HG03280 (cell line): ENCODE data around the gene PTPRN.
A peak's percentile ranks its signal among the peaks of the same experiment; 100 is the strongest.

ENCODE experiments used
- ATAC-seq: cut with Tn5 transposase; IDR thresholded peaks from one replicate; pipeline ENCODE4 v1.9.1; 2021; ENCODE audit warnings: mild to moderate bottlenecking, moderate library complexity; ENCODE audit not compliant: unreplicated experiment

PTPRN gene

GRCh38 chr2:219308142-219309101 is 779 bp downstream of the PTPRN start:
- ATAC-seq = no peak

GRCh38 chr2:219306047-219306446 is 3.2 kb downstream of the PTPRN start:
- no peak for ATAC-seq

- no peak for ATAC-seq
Measured at GRCh38 chr2:219304223-219304622, 5.0 kb downstream of the PTPRN start.

- ATAC-seq = no peak
Measured at GRCh38 chr2:219302412-219302968, 6.7 kb downstream of the PTPRN start.

- no peak for ATAC-seq
Measured at GRCh38 chr2:219300022-219300421, 9.2 kb downstream of the PTPRN start.

GRCh38 chr2:219299372-219299760 is 9.8 kb downstream of the PTPRN start:
- ATAC-seq = no peak

- ATAC-seq = peak; percentile 52
Measured at GRCh38 chr2:219298759-219299371, 10.3 kb downstream of the PTPRN start.

- no peak for ATAC-seq
Measured at GRCh38 chr2:219297766-219298456, 11.3 kb downstream of the PTPRN start.

- no peak for ATAC-seq
Measured at GRCh38 chr2:219296631-219297391, 12.4 kb downstream of the PTPRN start.

- ATAC-seq = no peak
Measured at GRCh38 chr2:219296142-219296541, 13.1 kb downstream of the PTPRN start.

GRCh38 chr2:219294356-219295351 is 14.5 kb downstream of the PTPRN start:
- peak; percentile 90 for ATAC-seq

GRCh38 chr2:219293736-219294231 is 15.4 kb downstream of the PTPRN start:
- no peak for ATAC-seq

- ATAC-seq = no peak
Measured at GRCh38 chr2:219292616-219293015, 16.6 kb downstream of the PTPRN start.

GRCh38 chr2:219291910-219292490 is 17.2 kb downstream of the PTPRN start:
- no peak for ATAC-seq

- ATAC-seq = no peak
Measured at GRCh38 chr2:219291394-219291793, 17.8 kb downstream of the PTPRN start.

GRCh38 chr2:219290381-219291171 is 18.6 kb downstream of the PTPRN start:
- ATAC-seq = no peak

- no peak for ATAC-seq
Measured at GRCh38 chr2:219289537-219290361, 19.5 kb downstream of the PTPRN start.
